ENCODE measurements around the gene DDX4. TPM values are rescaled to one million over a fixed set of nuclear protein-coding genes. Genes with fewer than 3 reads are reported as not detected.
A peak's percentile ranks its signal among the peaks of the same experiment; 100 is the strongest.

The DDX4 gene
- total and polyA plus RNA-seq, 8 donors = 0.04 to 0.48 (median 0.11) TPM; not detected in 3

DNA sequence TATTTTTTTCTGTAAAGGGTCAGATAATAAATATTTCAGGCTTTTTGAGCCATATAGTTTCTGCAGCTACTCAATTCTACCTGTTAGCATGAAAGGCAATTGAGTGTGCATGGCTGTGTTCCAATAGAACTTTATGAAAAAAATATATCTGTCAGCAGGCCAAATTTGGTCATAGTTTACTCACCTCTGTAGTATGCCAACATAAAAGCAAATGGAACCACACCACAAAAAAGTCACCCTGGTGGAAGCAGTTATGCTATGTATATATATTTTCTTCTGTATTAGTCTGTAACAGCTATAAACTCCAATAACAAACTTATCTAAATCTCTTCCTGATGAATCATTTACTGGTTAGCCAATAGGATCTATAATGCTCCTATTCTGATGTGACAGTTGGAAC lies 29.1 kb upstream of the DDX4 start:
- Histone ChIP-seq H3K36me3 (peaks cover 0 to 15% of the 10 kb centered on the region in 2 donors), H3K9me3 (no peaks in the 10 kb centered on the region), H3K4me3 (no peak overlapping the region), H3K27me3 (no peaks in the 10 kb centered on the region), H3K27ac (no peak overlapping the region), H3K4me1 (peaks cover 5 to 18% of the 10 kb centered on the region in 2 donors)
- TF ChIP-seq, protein P1, sequence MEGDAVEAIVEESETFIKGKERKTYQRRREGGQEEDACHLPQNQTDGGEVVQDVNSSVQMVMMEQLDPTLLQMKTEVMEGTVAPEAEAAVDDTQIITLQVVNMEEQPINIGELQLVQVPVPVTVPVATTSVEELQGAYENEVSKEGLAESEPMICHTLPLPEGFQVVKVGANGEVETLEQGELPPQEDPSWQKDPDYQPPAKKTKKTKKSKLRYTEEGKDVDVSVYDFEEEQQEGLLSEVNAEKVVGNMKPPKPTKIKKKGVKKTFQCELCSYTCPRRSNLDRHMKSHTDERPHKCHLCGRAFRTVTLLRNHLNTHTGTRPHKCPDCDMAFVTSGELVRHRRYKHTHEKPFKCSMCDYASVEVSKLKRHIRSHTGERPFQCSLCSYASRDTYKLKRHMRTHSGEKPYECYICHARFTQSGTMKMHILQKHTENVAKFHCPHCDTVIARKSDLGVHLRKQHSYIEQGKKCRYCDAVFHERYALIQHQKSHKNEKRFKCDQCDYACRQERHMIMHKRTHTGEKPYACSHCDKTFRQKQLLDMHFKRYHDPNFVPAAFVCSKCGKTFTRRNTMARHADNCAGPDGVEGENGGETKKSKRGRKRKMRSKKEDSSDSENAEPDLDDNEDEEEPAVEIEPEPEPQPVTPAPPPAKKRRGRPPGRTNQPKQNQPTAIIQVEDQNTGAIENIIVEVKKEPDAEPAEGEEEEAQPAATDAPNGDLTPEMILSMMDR (IDR thresholded peaks at IDR 0.05) = no peak
- intact Hi-C loops (cut with DNase I) = no loop called here
- no peak for DNase-seq
- ATAC-seq = no peak

GRCh38 chr5:55711507-55712022 lies 26.3 kb upstream of the DDX4 start:
- peaks cover 5 to 18% of the 10 kb centered on the region in 2 donors for H3K4me1 ChIP-seq
- peaks cover 0 to 15% of the 10 kb centered on the region in 2 donors for H3K36me3 ChIP-seq
- TF ChIP-seq, protein P1 (IDR thresholded peaks at IDR 0.05) = no peak
- H3K4me3 ChIP-seq = peak overlapping the region; percentile 80 to 85
- DNase-seq (no peak), ATAC-seq (no peak)
- H3K9me3 ChIP-seq = no peaks in the 10 kb centered on the region
- peak overlapping the region in 1 of 2 donors; percentile 73 for H3K27ac ChIP-seq
- intact Hi-C loops (cut with DNase I) = no loop called here
- H3K27me3 ChIP-seq = no peaks in the 10 kb centered on the region

GRCh38 chr5:55712023-55712859 lies 25.6 kb upstream of the DDX4 start, which contains the start of gene SLC38A9:
Gene SLC38A9 (minus strand): TSS chr5:55712324. CDS start chr5:55697958, 14,366 bp downstream.
- intact Hi-C loops (cut with DNase I) = no loop called here
- Histone ChIP-seq H3K9me3 (no peaks in the 10 kb centered on the region), H3K27ac (peak within 1 kb of the TSS; percentile 36 to 73), H3K4me3 (peak within 1 kb of the TSS; percentile 80 to 85), H3K27me3 (no peaks in the 10 kb centered on the region), H3K4me1 (peaks cover 5 to 18% of the 10 kb centered on the region in 2 donors), H3K36me3 (peaks cover 0 to 15% of the 10 kb centered on the region in 2 donors)
- TF ChIP-seq, protein P1 (IDR thresholded peaks at IDR 0.05) = no peak
- DNase-seq (peak; percentile 95 to 98 (median 97)), ATAC-seq (peak; percentile 100)

DNA sequence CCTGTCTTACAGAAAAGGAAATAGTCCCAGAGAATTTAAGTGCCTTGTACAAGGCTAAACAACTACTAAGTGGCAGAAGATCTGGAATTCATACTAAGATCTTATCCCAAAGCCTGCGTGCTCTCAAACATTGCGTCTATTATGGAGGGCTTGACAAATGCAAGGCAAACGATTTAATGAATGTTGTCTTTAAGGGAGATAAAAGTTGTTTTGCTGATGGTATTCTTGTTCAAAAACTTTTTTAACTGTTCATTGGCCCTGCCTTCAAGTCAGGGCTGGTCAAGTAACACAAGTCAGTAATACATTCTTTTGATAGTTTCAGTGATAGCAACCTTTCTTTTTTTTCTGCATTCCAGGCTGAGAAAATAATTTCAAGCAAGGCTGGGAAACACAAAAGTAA lies 24.0 kb upstream of the DDX4 start:
- intact Hi-C loops (cut with DNase I) = no loop called here
- no peak for DNase-seq
- no peaks in the 10 kb centered on the region for H3K27me3 ChIP-seq
- TF ChIP-seq, protein P1 (IDR thresholded peaks at IDR 0.05) = no peak
- no peak overlapping the region for H3K4me3 ChIP-seq
- H3K27ac ChIP-seq = no peak overlapping the region
- H3K4me1 ChIP-seq = peaks cover 5 to 18% of the 10 kb centered on the region in 2 donors
- no peak for ATAC-seq
- peaks cover 0 to 5% of the 10 kb centered on the region in 2 donors for H3K36me3 ChIP-seq
- no peaks in the 10 kb centered on the region for H3K9me3 ChIP-seq

DNA sequence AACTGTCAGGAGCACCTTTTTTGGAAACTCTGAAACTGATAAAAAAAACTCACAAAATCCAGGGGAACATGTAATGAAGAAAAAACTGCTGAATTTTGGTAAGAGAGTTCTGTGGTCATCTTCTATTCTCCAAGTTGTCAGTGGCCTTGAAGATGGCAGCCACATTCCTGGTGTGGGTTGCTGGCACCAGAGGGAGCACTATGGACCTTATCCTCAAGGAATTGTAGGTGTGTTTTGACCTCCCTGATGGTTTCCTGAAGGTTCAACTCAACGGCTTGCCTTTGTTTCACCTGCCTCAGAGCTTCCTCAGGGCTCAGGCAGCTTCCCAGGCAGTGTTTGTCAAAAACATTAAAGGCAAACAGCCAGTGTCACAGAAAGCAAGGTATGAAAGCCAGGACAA lies 23.5 kb upstream of the DDX4 start:
- TF ChIP-seq, protein P1 (IDR thresholded peaks at IDR 0.05) = no peak
- ATAC-seq (no peak), DNase-seq (no peak)
- Histone ChIP-seq H3K4me3 (no peak overlapping the region), H3K9me3 (no peaks in the 10 kb centered on the region), H3K36me3 (peaks cover 0 to under 1% of the 10 kb centered on the region in 2 donors), H3K27me3 (no peaks in the 10 kb centered on the region), H3K4me1 (peaks cover 5 to 18% of the 10 kb centered on the region in 2 donors), H3K27ac (no peak overlapping the region)
- intact Hi-C loops (cut with DNase I) = no loop called here
